A549 (cell line): ENCODE measurements around the gene BOK. TPM values are rescaled to one million over a fixed set of nuclear protein-coding genes. Genes with fewer than 3 reads are reported as not detected.

Experiments used
- ATAC-seq, 2 experiments: fragments of 200-7000 bp in 1 of 2; fragments of >200 bp in 1 of 2; cut with Nextera tagmentation in 1 of 2; cut with Tn5 transposase in 1 of 2; 3 replicates each; pipeline versions ENCODE4 v1.8.0 to v1.9.1; 2018 to 2020; ENCODE audit warnings: mild to moderate bottlenecking in 1 of 2, moderate library complexity in 1 of 2
- CTCF ChIA-PET: fragments of 300-600 bp; sonication (Branson Sonifier 250); formaldehyde crosslinking; extraction: SDS; loops from one replicate; lab custom pipeline; 2021; ENCODE audit warnings: antibody characterized with exemption, inconsistent platforms; lab: Yijun Ruan, JAX
- POLR2A ChIA-PET: fragments of 350-600 bp; formaldehyde crosslinking; extraction: SDS; loops from one replicate; lab custom pipeline; 2021; ENCODE audit warnings: antibody characterized with exemption, inconsistent platforms; lab: Yijun Ruan, JAX
- DNase-seq, 2 experiments: peaks; one replicate each; pipeline versions ENCODE4 v3.0.0 to v3.0.0-alpha.2; 2011 to 2016; ENCODE audit warnings: low read depth in 1 of 2, low spot score in 1 of 2
- FAIRE-seq: peaks from 2 replicates; lab custom pipeline; 2011; peaks lifted over from hg19 to GRCh38; lab: Jason Lieb, UNC
- H3K27ac ChIP-seq, 2 experiments: fragments of >200 bp; sonication (Bioruptor Twin); formaldehyde crosslinking; 3 replicates each; pipeline ENCODE4 v1.5.1; 2016 to 2017
- H3K4me1 ChIP-seq: fragments of >200 bp; sonication (Bioruptor Twin); formaldehyde crosslinking; 3 replicates; pipeline ENCODE4 v1.6.1; 2016
- H3K4me2 ChIP-seq: fragments of >200 bp; sonication (Bioruptor Twin); formaldehyde crosslinking; 3 replicates; pipeline ENCODE4 v1.6.1; 2016
- H3K4me3 ChIP-seq: fragments of >200 bp; sonication (Bioruptor Twin); formaldehyde crosslinking; 3 replicates; pipeline ENCODE4 v1.5.1; 2016
- H3K9me3 ChIP-seq: fragments of >200 bp; sonication (Bioruptor Twin); formaldehyde crosslinking; 3 replicates; pipeline ENCODE4 v1.6.1; 2016
- BCL3 ChIP-seq: fragments of >200 bp; sonication (Bioruptor Twin); formaldehyde crosslinking; IDR thresholded peaks from 3 replicates; pipeline ENCODE4 v1.6.1; 2016
- BHLHE40 ChIP-seq: IDR thresholded peaks from 2 replicates; pipeline ENCODE4 v1.6.1; 2012; ENCODE audit warnings: low read depth, low read length, inconsistent platforms
- CHD2 ChIP-seq: fragments of 150-350 bp; IDR thresholded peaks from 2 replicates; pipeline ENCODE4 v1.6.1; 2014; ENCODE audit warnings: low read length; ENCODE audit not compliant: partially characterized antibody
- EHMT2 ChIP-seq: fragments of 200-600 bp; sonication (generic); IDR thresholded peaks from 2 replicates; pipeline ENCODE4 v1.6.1; 2016; ENCODE audit warnings: antibody characterized with exemption, low read depth, mild to moderate bottlenecking, moderate library complexity
- ESRRA ChIP-seq: fragments of 150-350 bp; IDR thresholded peaks from 2 replicates; pipeline ENCODE4 v1.6.1; 2014; ENCODE audit warnings: mild to moderate bottlenecking, low read length, borderline replicate concordance
- FOSB ChIP-seq: fragments of 250-450 bp; sonication (Bioruptor Pico); IDR thresholded peaks from 2 replicates; pipeline ENCODE4 v1.5.0; 2020; ENCODE audit warnings: mild to moderate bottlenecking, moderate library complexity
- FOSL2 ChIP-seq, 2 experiments: fragments of 450-650 bp in 1 of 2; fragments of >200 bp in 1 of 2; sonication (Bioruptor Twin) in 1 of 2; formaldehyde crosslinking; IDR thresholded peaks; 2 replicates each; pipeline versions ENCODE4 v1.5.0 to v1.6.1; 2016 to 2020; ENCODE audit warnings: mild to moderate bottlenecking in 1 of 2, moderate library complexity in 1 of 2
- FOXS1 ChIP-seq: fragments of 250-450 bp; sonication (Bioruptor Pico); IDR thresholded peaks from 2 replicates; pipeline ENCODE4 v1.5.0; 2020; ENCODE audit warnings: mild to moderate bottlenecking, moderate library complexity
- HDAC2 ChIP-seq: fragments of 200-600 bp; sonication (generic); IDR thresholded peaks from 2 replicates; pipeline ENCODE4 v1.6.1; 2016
- KDM5A ChIP-seq: fragments of 200-600 bp; sonication (generic); IDR thresholded peaks from 2 replicates; pipeline ENCODE4 v1.6.1; 2016; ENCODE audit warnings: antibody characterized with exemption, mild to moderate bottlenecking
- MAFK ChIP-seq: fragments of 450-650 bp; IDR thresholded peaks from 2 replicates; pipeline ENCODE4 v1.6.1; 2014; ENCODE audit not compliant: partially characterized antibody
- NFE2L2 ChIP-seq: fragments of 150-350 bp; conservative IDR thresholded peaks from 2 replicates; pipeline ENCODE4 v1.6.1; 2014; ENCODE audit warnings: low read length
- NR3C1 ChIP-seq: fragments of >200 bp; sonication (Bioruptor Twin); formaldehyde crosslinking; IDR thresholded peaks from 3 replicates; pipeline ENCODE4 v1.6.1; 2017
- PHF8 ChIP-seq: fragments of 200-600 bp; sonication (generic); IDR thresholded peaks from 2 replicates; pipeline ENCODE4 v1.6.1; 2016; ENCODE audit warnings: low read depth, mild to moderate bottlenecking, antibody characterized with exemption, moderate library complexity, borderline replicate concordance
- RCOR1 ChIP-seq: fragments of 150-350 bp; IDR thresholded peaks from 2 replicates; pipeline ENCODE4 v1.6.1; 2014; ENCODE audit warnings: antibody characterized with exemption, low read length, low read depth
- RFX5 ChIP-seq: fragments of 450-650 bp; IDR thresholded peaks from 2 replicates; pipeline ENCODE4 v1.7.1; 2014; ENCODE audit warnings: antibody characterized with exemption, mild to moderate bottlenecking, moderate library complexity
- RNF2 ChIP-seq: fragments of 200-600 bp; sonication (generic); IDR thresholded peaks from 2 replicates; pipeline ENCODE4 v1.6.1; 2016; ENCODE audit warnings: low read depth, mild to moderate bottlenecking, antibody characterized with exemption, moderate library complexity, borderline replicate concordance
- SMC3 ChIP-seq: fragments of >200 bp; sonication (Bioruptor Twin); formaldehyde crosslinking; IDR thresholded peaks from 3 replicates; pipeline ENCODE4 v1.6.1; 2018; ENCODE audit warnings: inconsistent platforms
- SREBF2 ChIP-seq: fragments of 450-650 bp; IDR thresholded peaks from 2 replicates; pipeline ENCODE4 v1.6.1; 2014; ENCODE audit warnings: mild to moderate bottlenecking, moderate library complexity
- USF2 ChIP-seq: fragments of 450-650 bp; IDR thresholded peaks from 2 replicates; pipeline ENCODE4 v1.6.1; 2014; ENCODE audit warnings: antibody characterized with exemption
- ZC3H11A ChIP-seq: fragments of 450-650 bp; IDR thresholded peaks from 2 replicates; pipeline ENCODE4 v1.6.1; 2014; ENCODE audit warnings: antibody characterized with exemption, mild to moderate bottlenecking
- WGBS: methylation state at CpG from one replicate; pipeline ENCODE4 v1.1.6; 2017; ENCODE audit errors: missing lambda C conversion rate; 5-methylcytosine and 5-hydroxymethylcytosine counted together
- polyA plus RNA-seq, 4 experiments: library from polyadenylated mRNA; depleted of rRNA in 3 of 4; stranded (reverse); fragments of >200 nt; fragmentation: RNase III in 1 of 4; extraction: RNeasy Plus Mini Kit Qiagen cat#74134 plus additional on column Dnase treatment in 1 of 4; gene quantifications; 2 replicates in 3 of 4; 3 replicates in 1 of 4; pipeline ENCODE4 v1.2.3, GENCODE V29; 2011 to 2017

BOK gene
- polyA plus RNA-seq, 2 of the 4 experiments (the other 2 are of a cell fraction) = 5.0 to 12.6 TPM

- no peak overlapping the region for H3K4me2 ChIP-seq
- H3K4me1 ChIP-seq = no peaks in the 10 kb centered on the region
- no peak for FAIRE-seq
- TF ChIP-seq RNF2 (no peak), FOSB (CRISPR knock-in tag) (no peak), RCOR1 (no peak)
- H3K4me3 ChIP-seq = no peak overlapping the region
- peaks cover 54% of the 10 kb centered on the region for H3K9me3 ChIP-seq
- no peak overlapping the region for H3K27ac ChIP-seq
- no peak for ATAC-seq
- ChIA-PET CTCF (no interaction called here), POLR2A (no interaction called here)
- WGBS = 91% methylated on average over 8 of the region's 8 CpGs
- DNase-seq = no peak
Measured at GRCh38 chr2:241582328-241582727, 23.8 kb downstream of the BOK start.

- DNase-seq = no peak
- WGBS = 96% methylated on average over 4 of the region's 4 CpGs
- no peak for TF ChIP-seq RNF2
- TF ChIP-seq ESRRA = no peak
- no peak for TF ChIP-seq RFX5
- no peak for TF ChIP-seq USF2
- TF ChIP-seq SREBF2 = no peak
- no peak for TF ChIP-seq BCL3
- no peak for TF ChIP-seq HDAC2
- TF ChIP-seq NFE2L2 = no peak
- TF ChIP-seq EHMT2 = no peak
- TF ChIP-seq KDM5A = no peak
- no peak for TF ChIP-seq ZC3H11A
- no peak for TF ChIP-seq MAFK
- TF ChIP-seq BHLHE40 = no peak
- no peak for TF ChIP-seq PHF8
- TF ChIP-seq SMC3 = no peak
- TF ChIP-seq NR3C1 = no peak
- no peak for ATAC-seq
- H3K4me2 ChIP-seq = no peak overlapping the region
- no peak overlapping the region for H3K27ac ChIP-seq
- H3K4me1 ChIP-seq = no peaks in the 10 kb centered on the region
- no peak for FAIRE-seq
- no peak overlapping the region for H3K4me3 ChIP-seq
- peaks cover 58% of the 10 kb centered on the region for H3K9me3 ChIP-seq
- ChIA-PET POLR2A (no interaction called here), CTCF (interaction anchor here (0.9 kb wide), 1 partner anchor 9 kb away, joined by 4 read pairs; no protein-coding TSS in a partner anchor)
Measured at GRCh38 chr2:241582806-241583205, 24.3 kb downstream of the BOK start.

- CTCF ChIA-PET = no interaction called here
- peak; percentile 29 to 70 for DNase-seq
- ATAC-seq = no peak; a peak in 1 of 6 replicates
- TF ChIP-seq NFE2L2 (peak; percentile 81), FOXS1 (no peak), MAFK (peak; percentile 86), CHD2 (no peak), FOSL2 (IDR thresholded peaks at IDR 0.05) (no peak), FOSL2 (CRISPR knock-in tag; IDR thresholded peaks at IDR 0.05) (0 out of 2 replicates have a peak, but pooled peaks have one; percentile 1)
- POLR2A ChIA-PET = no interaction called here
- peaks cover 73% of the 10 kb centered on the region for H3K9me3 ChIP-seq
- no peak overlapping the region for H3K4me2 ChIP-seq
- peak overlapping the region in 1 of 2 experiments; percentile 42; a peak in 2 of 6 replicates for H3K27ac ChIP-seq
- H3K4me1 ChIP-seq = no peaks in the 10 kb centered on the region
- WGBS = 87% methylated on average over 12 of the region's 12 CpGs
- H3K4me3 ChIP-seq = no peak overlapping the region
- FAIRE-seq = no peak
Measured at GRCh38 chr2:241584436-241584835, 25.9 kb downstream of the BOK start.
